Cerebellar cortex (tissue), 1 donor: ENCODE measurements around the gene TMEM30B.

Experiments
- DNase-seq: peaks from one replicate; pipeline ENCODE4 v3.0.0-alpha.2; 2015; ENCODE audit warnings: low spot score

TMEM30B gene

GRCh38 chr14:61233436-61233956 is 47.6 kb downstream of the TMEM30B start:
- no peak for DNase-seq

- no peak for DNase-seq
These were observed 49.3 kb downstream of the TMEM30B start for GRCh38 chr14:61231810-61232209.

- DNase-seq: no peak
These were observed 51.2 kb downstream of the TMEM30B start for GRCh38 chr14:61229981-61230380.

DNA sequence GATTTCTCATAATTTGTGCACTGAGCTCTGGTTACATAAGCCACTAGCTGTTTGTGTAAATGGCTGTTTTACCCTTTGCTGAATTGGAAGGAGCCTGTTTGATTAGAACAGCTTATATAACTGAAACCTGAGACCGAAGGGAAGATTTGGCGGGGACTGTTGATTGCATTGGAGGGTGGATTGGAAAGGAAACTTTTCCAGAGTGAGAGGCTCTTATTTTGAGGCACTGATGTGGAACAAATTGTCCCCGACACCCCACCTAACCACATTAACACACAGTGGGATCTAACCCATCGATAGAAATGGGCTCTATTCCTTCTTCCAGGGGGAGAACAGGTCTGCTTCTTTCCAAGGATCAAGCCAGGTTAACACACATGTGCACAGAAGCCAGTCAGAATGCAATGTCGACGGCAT is 51.7 kb downstream of the TMEM30B start:
- no peak for DNase-seq

- no peak for DNase-seq
These were observed 53.1 kb downstream of the TMEM30B start for GRCh38 chr14:61227884-61228591.
